ENCODE results near the gene MPPED2.

Gene MPPED2

GRCh38 chr11:30447058-30447640, 139.0 kb downstream of the MPPED2 start:
- DNase-seq = no peak

- peak; percentile 4 for DNase-seq
These were observed 139.6 kb downstream of the MPPED2 start for GRCh38 chr11:30446520-30446919.

- DNase-seq = no peak
These were observed 141.1 kb downstream of the MPPED2 start for GRCh38 chr11:30445056-30445455.

DNA sequence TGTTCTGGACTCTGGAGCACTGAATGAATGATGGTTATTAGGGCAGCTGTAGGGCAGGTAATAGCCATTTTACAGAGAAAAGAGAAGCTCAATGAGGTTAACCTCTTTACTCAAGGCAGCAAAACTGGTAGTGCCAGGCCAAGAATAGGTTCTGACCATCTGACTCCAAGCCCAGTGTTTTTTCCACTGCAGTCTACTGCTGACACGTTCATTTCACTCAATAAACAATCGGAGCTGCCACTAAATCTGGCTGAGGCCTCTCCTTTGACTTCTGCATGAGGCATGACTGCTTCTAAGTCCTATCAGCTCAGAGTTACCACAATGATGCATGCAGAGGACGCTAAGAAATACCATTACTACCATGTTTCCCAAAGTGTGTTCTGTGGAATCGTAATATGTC, 145.6 kb downstream of the MPPED2 start:
- no peak for DNase-seq

GRCh38 chr11:30436801-30437200, 149.4 kb downstream of the MPPED2 start:
- no peak for DNase-seq

- no peak for DNase-seq
These were observed 150.7 kb downstream of the MPPED2 start for GRCh38 chr11:30435488-30435887.

- DNase-seq = no peak
These were observed 151.3 kb downstream of the MPPED2 start for GRCh38 chr11:30434901-30435300.

- DNase-seq = peak; percentile 69
These were observed 152.3 kb downstream of the MPPED2 start for GRCh38 chr11:30433831-30434230.

GRCh38 chr11:30432716-30433115, 153.4 kb downstream of the MPPED2 start:
- DNase-seq = no peak

- no peak for DNase-seq
These were observed 154.0 kb downstream of the MPPED2 start for GRCh38 chr11:30432178-30432577.

- peak; percentile 25 for DNase-seq
These were observed 154.9 kb downstream of the MPPED2 start for GRCh38 chr11:30431127-30431814.

DNA sequence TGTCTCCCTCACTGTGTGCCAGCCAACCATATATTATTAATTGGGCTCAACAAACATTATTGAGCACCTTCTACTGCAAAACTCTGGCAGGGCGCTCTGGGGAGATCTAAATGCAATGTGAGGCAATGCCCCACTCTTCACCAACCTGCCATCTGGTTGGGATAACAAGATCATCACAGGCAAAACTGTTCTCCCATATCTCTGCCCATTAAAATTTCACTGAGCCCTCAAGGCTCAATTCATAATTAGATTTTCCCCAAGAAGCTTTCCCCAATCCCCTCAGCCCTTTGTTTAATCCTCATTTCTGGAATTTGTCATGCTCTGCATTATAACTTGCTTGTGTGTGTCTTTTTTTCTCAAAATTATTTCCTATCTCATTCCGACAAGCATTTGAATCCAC, 156.6 kb downstream of the MPPED2 start:
- DNase-seq = peak; percentile 92

- no peak for DNase-seq
These were observed 159.4 kb downstream of the MPPED2 start for GRCh38 chr11:30426781-30427180.

DNA sequence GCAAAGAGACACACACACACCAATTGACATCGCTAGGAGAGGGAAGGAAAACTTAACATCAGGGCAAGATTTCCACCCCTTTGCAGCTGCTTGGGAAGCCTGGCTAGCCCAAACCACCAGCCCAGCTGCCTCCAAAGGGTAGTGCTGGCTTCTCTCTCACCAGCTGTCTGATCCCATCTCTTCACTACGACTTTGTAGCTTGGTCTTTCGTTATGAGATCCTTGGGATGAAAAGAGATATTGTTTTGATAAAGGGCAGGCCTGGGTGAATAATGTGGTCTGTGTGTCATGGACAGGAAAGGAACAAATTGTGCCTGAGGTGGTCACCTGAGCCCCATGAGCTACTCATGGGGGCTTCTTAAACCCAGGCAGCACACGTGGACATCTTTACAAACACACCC, 161.3 kb downstream of the MPPED2 start:
- DNase-seq = no peak

GRCh38 chr11:30424321-30424720, 161.8 kb downstream of the MPPED2 start:
- no peak for DNase-seq

- DNase-seq = no peak
These were observed 162.3 kb downstream of the MPPED2 start for GRCh38 chr11:30423886-30424285.

DNA sequence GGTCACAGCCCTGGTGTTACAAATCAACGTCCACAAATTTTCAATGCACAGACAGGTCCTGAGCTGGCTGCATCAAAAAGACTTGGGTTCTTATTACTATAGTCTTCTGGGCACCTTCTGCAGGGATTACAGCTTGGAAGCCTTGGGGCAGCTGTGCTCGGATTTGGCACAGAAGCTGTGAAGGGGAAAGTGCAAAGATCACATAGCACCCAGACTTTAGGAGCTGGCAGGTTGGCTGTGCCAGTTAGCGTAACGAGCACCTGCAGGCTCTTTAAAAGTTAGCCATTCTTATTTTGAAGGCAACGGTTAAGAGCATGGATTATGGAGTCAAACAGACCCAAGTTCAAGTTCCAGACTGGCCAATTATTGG, 162.9 kb downstream of the MPPED2 start:
- peak; percentile 32 for DNase-seq

DNA sequence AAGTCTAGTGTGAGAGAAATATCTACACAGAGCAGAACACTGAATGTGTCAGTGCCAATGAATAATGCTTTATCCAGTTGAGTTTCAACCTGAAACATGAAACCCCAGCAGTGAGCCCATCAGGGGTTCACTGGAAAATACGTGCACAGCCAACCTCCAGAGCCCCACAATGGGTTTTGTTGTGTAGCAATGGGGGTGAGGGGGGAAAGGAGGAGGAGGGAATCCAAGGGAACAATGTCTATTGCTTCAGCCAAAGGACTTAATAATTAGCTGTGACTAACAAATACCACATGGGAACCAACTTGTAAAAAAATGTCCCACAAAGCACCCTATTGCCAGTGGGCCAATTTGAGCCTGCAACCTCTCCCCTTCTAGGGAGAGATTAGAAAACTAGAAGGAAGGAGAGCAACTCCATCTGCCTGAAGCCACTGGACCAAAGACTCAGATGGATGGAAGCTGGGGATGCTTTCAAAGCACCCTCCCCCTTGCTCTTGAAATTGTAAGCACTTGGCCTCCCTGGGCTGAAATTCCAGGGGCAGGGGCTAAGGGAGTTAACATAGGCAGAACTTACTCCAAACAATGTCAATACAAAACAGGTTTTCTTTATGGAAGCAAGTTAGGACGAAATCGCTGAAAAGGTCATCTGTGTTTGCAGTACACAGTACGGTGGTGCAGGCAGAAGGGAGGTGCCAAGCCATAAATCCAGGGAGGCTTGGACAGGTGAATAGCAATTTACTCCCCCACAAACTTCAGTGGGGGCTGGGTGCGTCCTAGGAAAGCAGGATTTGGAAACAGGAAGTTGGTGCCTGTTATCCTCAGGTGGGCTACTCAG, 163.5 kb downstream of the MPPED2 start:
- no peak for DNase-seq

DNA sequence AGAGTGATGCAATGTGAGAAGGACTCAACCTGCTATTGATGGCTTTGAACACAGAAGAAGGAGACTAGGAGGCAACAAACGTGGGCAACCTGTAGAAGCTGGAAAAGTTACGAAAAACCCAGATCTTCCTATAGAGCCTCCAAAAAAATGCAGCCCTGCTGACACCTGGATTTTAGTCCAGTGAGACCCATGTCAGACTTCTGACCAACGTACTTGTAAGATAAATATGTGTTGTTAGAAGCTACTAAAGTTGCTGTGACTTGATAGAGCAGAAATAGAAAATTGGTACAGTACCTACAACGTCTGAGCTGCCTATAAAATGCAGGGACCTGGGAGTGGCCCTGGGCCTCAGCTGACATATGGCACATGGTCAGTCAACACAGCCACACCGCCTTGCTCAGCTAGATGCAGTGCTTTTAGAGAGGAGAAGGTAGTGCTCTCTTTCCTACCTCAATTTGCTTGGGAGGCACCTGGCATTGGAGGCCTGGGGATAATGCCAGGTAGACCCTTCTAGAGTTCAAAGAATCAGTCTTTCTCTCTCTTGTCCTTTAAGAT, 165.8 kb downstream of the MPPED2 start:
- DNase-seq = no peak

GRCh38 chr11:30414806-30415205, 171.3 kb downstream of the MPPED2 start:
- no peak for DNase-seq

GRCh38 chr11:30414244-30414643, 171.9 kb downstream of the MPPED2 start:
- no peak for DNase-seq

GRCh38 chr11:30412509-30412908, 173.6 kb downstream of the MPPED2 start:
- no peak for DNase-seq

DNA sequence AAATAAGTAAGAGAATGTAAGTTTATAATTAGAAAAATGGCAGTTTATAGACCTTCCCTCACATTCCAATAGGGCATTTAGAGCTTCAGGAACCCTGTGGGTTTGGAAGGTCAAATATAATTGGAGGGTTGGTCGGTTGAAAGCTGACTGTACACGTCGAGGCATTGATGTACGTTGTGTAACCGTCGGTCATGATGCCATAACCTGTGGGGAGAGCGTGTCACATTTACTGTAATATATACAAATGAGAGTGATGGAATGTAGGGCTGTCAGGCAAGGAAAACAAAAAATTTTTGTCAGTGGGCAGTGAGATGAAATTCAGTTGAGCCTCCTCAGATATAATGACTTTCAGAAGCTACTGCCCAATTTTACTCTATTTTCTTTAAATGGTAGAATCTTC, 174.8 kb downstream of the MPPED2 start:
- no peak for DNase-seq

Measured in NCI-H82 (cell line).